ENCODE measurements around the gene PAFAH1B2. TPM values are rescaled to one million over a fixed set of nuclear protein-coding genes. Genes with fewer than 3 reads are reported as not detected.

PAFAH1B2 gene
- total RNA-seq, 4 donors from 2014 or later: 25.8 to 52.3 (median 35.2) TPM

GRCh38 chr11:117183724-117184349 is 39.8 kb downstream of the PAFAH1B2 start:
- ATAC-seq (no peak), DNase-seq (no peak)
- no peaks in the 10 kb centered on the region for H3K27me3 ChIP-seq
- H3K27ac ChIP-seq: no peak overlapping the region
- H3K4me1 ChIP-seq: peaks cover 20% of the 10 kb centered on the region in 2 donors
- no peak overlapping the region for H3K4me3 ChIP-seq
- intact Hi-C loops (cut with DNase I; ENCODE audit: low total_unique reads): no loop called here
- H3K9me3 ChIP-seq: no peaks in the 10 kb centered on the region
- no peak for TF ChIP-seq CTCF (IDR thresholded peaks at IDR 0.05 in 4 of 5, conservative IDR thresholded peaks at IDR 0.05 in 1 of 5)
- TF ChIP-seq POLR2A (IDR thresholded peaks at IDR 0.05): no peak
- in situ Hi-C loops (cut with MboI; ENCODE audit: low sequenced_read_pairs in 4 of 4): loop anchor here in 1 of 4 donors (5.0 kb wide), 1 partner anchor 43 kb away; no protein-coding TSS in a partner anchor
- peaks cover 0 to 54% of the 10 kb centered on the region in 2 donors for H3K36me3 ChIP-seq

- DNase-seq: peak in 1 of 2 donors; percentile 8
- peaks cover 0 to 73% of the 10 kb centered on the region in 2 donors for H3K36me3 ChIP-seq
- H3K27me3 ChIP-seq: no peaks in the 10 kb centered on the region
- peaks cover 5 to 7% of the 10 kb centered on the region in 2 donors for H3K4me1 ChIP-seq
- in situ Hi-C loops (cut with MboI; ENCODE audit: low sequenced_read_pairs in 4 of 4): no loop called here
- no peak for ATAC-seq
- no peak overlapping the region for H3K4me3 ChIP-seq
- no peak overlapping the region for H3K27ac ChIP-seq
- H3K9me3 ChIP-seq: no peaks in the 10 kb centered on the region
- TF ChIP-seq POLR2A (IDR thresholded peaks at IDR 0.05) (no peak), CTCF (IDR thresholded peaks at IDR 0.05 in 4 of 5, conservative IDR thresholded peaks at IDR 0.05 in 1 of 5) (no peak)
- intact Hi-C loops (cut with DNase I; ENCODE audit: low total_unique reads): no loop called here
These were observed 41.8 kb downstream of the PAFAH1B2 start for GRCh38 chr11:117185736-117186430.

- Histone ChIP-seq H3K36me3 (peaks cover 0 to 78% of the 10 kb centered on the region in 2 donors), H3K9me3 (no peaks in the 10 kb centered on the region), H3K4me1 (peaks cover 1 to 2% of the 10 kb centered on the region in 2 donors), H3K4me3 (no peak overlapping the region), H3K27ac (no peak overlapping the region), H3K27me3 (no peaks in the 10 kb centered on the region)
- intact Hi-C loops (cut with DNase I; ENCODE audit: low total_unique reads): no loop called here
- in situ Hi-C loops (cut with MboI; ENCODE audit: low sequenced_read_pairs in 4 of 4): no loop called here
- DNase-seq (no peak), ATAC-seq (no peak)
- TF ChIP-seq CTCF (IDR thresholded peaks at IDR 0.05 in 4 of 5, conservative IDR thresholded peaks at IDR 0.05 in 1 of 5): no peak
- no peak for TF ChIP-seq POLR2A (IDR thresholded peaks at IDR 0.05)
These were observed 42.3 kb downstream of the PAFAH1B2 start for GRCh38 chr11:117186431-117186761.

GRCh38 chr11:117187007-117187406 is 42.9 kb downstream of the PAFAH1B2 start:
- H3K4me1 ChIP-seq: no peaks in the 10 kb centered on the region
- no peaks in the 10 kb centered on the region for H3K27me3 ChIP-seq
- no peaks in the 10 kb centered on the region for H3K9me3 ChIP-seq
- in situ Hi-C loops (cut with MboI; ENCODE audit: low sequenced_read_pairs in 4 of 4) (no loop called here), intact Hi-C loops (cut with DNase I; ENCODE audit: low total_unique reads) (no loop called here)
- H3K27ac ChIP-seq: no peak overlapping the region
- no peak overlapping the region for H3K4me3 ChIP-seq
- DNase-seq (no peak), ATAC-seq (no peak)
- peaks cover 0 to 81% of the 10 kb centered on the region in 2 donors for H3K36me3 ChIP-seq
- TF ChIP-seq POLR2A (IDR thresholded peaks at IDR 0.05): no peak
- TF ChIP-seq CTCF (IDR thresholded peaks at IDR 0.05 in 4 of 5, conservative IDR thresholded peaks at IDR 0.05 in 1 of 5): no peak
